ENCODE results near the gene THBD.

- TF ChIP-seq POLR2AphosphoS5 (IDR thresholded peaks at IDR 0.05; ENCODE audit: low read depth, low read length), result no peak
- TF ChIP-seq CTCF (IDR thresholded peaks at IDR 0.05), result no peak
- no peak for TF ChIP-seq SIN3A (IDR thresholded peaks at IDR 0.05; ENCODE audit: borderline replicate concordance, insufficient read depth, low read depth, low read length)
- TF ChIP-seq REST (IDR thresholded peaks at IDR 0.05; ENCODE audit: insufficient read depth in 1 of 2, low read depth in 2 of 2, low read length in 1 of 2), result no peak
- TF ChIP-seq TCF7L2 (IDR thresholded peaks at IDR 0.05; ENCODE audit: low read depth, low read length), result no peak
Measured at GRCh38 chr20:23071398-23071797, 21.9 kb upstream of the THBD start.
